Measurements from ENCODE around the gene EPB41L5.

- TF ChIP-seq CREM (CRISPR knock-in tag; IDR thresholded peaks at IDR 0.05), result no peak
- no peak for TF ChIP-seq E2F4 (CRISPR knock-in tag; IDR thresholded peaks at IDR 0.05; ENCODE audit: borderline replicate concordance, low read depth)
- no peak for TF ChIP-seq JUN (CRISPR knock-in tag; IDR thresholded peaks at IDR 0.05)
- no peak for TF ChIP-seq MAX (CRISPR knock-in tag; IDR thresholded peaks at IDR 0.05)
- no peak for TF ChIP-seq CTCF (IDR thresholded peaks at IDR 0.05)
- TF ChIP-seq ZNF512 (CRISPR knock-in tag; IDR thresholded peaks at IDR 0.05; ENCODE audit: borderline replicate concordance), result no peak
- no peak for TF ChIP-seq ATF3 (CRISPR knock-in tag; conservative IDR thresholded peaks at IDR 0.05)
- TF ChIP-seq ZNF219 (CRISPR knock-in tag; IDR thresholded peaks at IDR 0.05; ENCODE audit: borderline replicate concordance), result no peak
- TF ChIP-seq SP1 (CRISPR knock-in tag; conservative IDR thresholded peaks at IDR 0.05), result no peak
- TF ChIP-seq ZNF138 (CRISPR knock-in tag; conservative IDR thresholded peaks at IDR 0.05), result no peak
Measured at GRCh38 chr2:120155308-120155707, 142.4 kb downstream of the EPB41L5 start.
